HepG2 (cell line): ENCODE data around the gene SNAPC4. TPM values are rescaled to one million over a fixed set of nuclear protein-coding genes. Genes with fewer than 3 reads are reported as not detected.

Experiments used
- ATAC-seq: fragments of 200-7000 bp; cut with Tn5 transposase; 3 replicates; pipeline ENCODE4 v1.9.1; 2020; ENCODE audit warnings: mild to moderate bottlenecking, moderate library complexity
- BruUV-seq: library from RNA; stranded (reverse); fragments of 400-500 nt; replicated peaks from 2 replicates; lab custom pipeline; 2021; lab: Mats Ljungman, UMichigan
- CTCF ChIA-PET: fragments of 300-600 bp; formaldehyde crosslinking; extraction: SDS; loops from one replicate; lab custom pipeline; 2021; ENCODE audit warnings: low total read pairs, inconsistent platforms, low intra/inter-chr PET ratio; lab: Yijun Ruan, JAX
- POLR2A ChIA-PET: fragments of 350-600 bp; sonication (Branson Sonifier 250); formaldehyde crosslinking; loops from one replicate; lab custom pipeline; 2020; ENCODE audit warnings: antibody characterized with exemption, inconsistent platforms; lab: Yijun Ruan, JAX
- DNase-seq: peaks from one replicate; pipeline ENCODE4 v3.0.0-alpha.2; 2015; ENCODE audit warnings: low spot score
- FAIRE-seq: peaks from 3 replicates; lab custom pipeline; 2011; peaks lifted over from hg19 to GRCh38; lab: Jason Lieb, UNC
- H2AFZ ChIP-seq: one replicate; pipeline ENCODE4 v1.6.1; 2011; ENCODE audit warnings: low read length, inconsistent platforms
- H3K27ac ChIP-seq: fragments of 300-600 bp; 3 replicates; pipeline ENCODE4 v1.8.0; 2011; ENCODE audit warnings: mixed run types, mild to moderate bottlenecking, mixed read lengths, low read length, inconsistent platforms; ENCODE audit not compliant: insufficient read depth; ENCODE audit errors: extremely low read length
- H3K27me3 ChIP-seq, 2 experiments: fragments of 200-600 bp in 1 of 2; 2 replicates in 1 of 2; 3 replicates in 1 of 2; pipeline versions ENCODE4 v1.6.0 to v1.8.0; 2011; ENCODE audit warnings: low read length in 2 of 2, mild to moderate bottlenecking in 2 of 2, moderate library complexity in 2 of 2, inconsistent platforms in 1 of 2; ENCODE audit not compliant: insufficient read depth in 2 of 2, control insufficient read depth in 1 of 2
- H3K36me3 ChIP-seq, 2 experiments: fragments of 200-600 bp in 1 of 2; replicated peaks in 1 of 2; 2 replicates in 1 of 2; 3 replicates in 1 of 2; pipeline versions ENCODE4 v1.5.1 to v1.8.0; 2011; ENCODE audit warnings: low read length in 2 of 2, inconsistent platforms in 1 of 2; ENCODE audit not compliant: insufficient read depth in 2 of 2, control insufficient read depth in 1 of 2
- H3K4me1 ChIP-seq: 2 replicates; pipeline ENCODE4 v1.5.1; 2012; ENCODE audit warnings: low read length, inconsistent platforms; ENCODE audit not compliant: insufficient read depth
- H3K4me2 ChIP-seq: 2 replicates; pipeline ENCODE4 v1.6.0; 2011; ENCODE audit warnings: low read depth, low read length, inconsistent platforms
- H3K4me3 ChIP-seq, 3 experiments: fragments of 200-600 bp in 1 of 3; sonication (generic), shearing (Covaris generic) in 1 of 3; replicated peaks in 1 of 3; 2 replicates each; pipeline ENCODE4 v1.5.1; 2011 to 2016; ENCODE audit warnings: low read length in 3 of 3, inconsistent platforms in 2 of 3, low read depth in 2 of 3, mild to moderate bottlenecking in 2 of 3, control low read depth in 1 of 3, mixed read lengths in 1 of 3; ENCODE audit not compliant: insufficient read depth in 1 of 3
- H3K79me2 ChIP-seq: one replicate; pipeline ENCODE4 v1.6.1; 2011; ENCODE audit warnings: low read length, inconsistent platforms; ENCODE audit not compliant: insufficient read depth
- H3K9ac ChIP-seq: 2 replicates; pipeline ENCODE4 v1.6.0; 2011; ENCODE audit warnings: mild to moderate bottlenecking, low read depth, low read length, inconsistent platforms; ENCODE audit not compliant: insufficient read depth
- H3K9me3 ChIP-seq: 2 replicates; pipeline ENCODE4 v1.5.1; 2012; ENCODE audit warnings: mild to moderate bottlenecking, low read length
- H4K20me1 ChIP-seq: 2 replicates; pipeline ENCODE4 v1.6.0; 2011; ENCODE audit warnings: inconsistent platforms, mild to moderate bottlenecking, low read length, moderate library complexity; ENCODE audit not compliant: insufficient read depth
- ADNP ChIP-seq: sonication (generic); formaldehyde crosslinking; IDR thresholded peaks from 2 replicates; pipeline ENCODE4 v1.4.0; 2020; ENCODE audit warnings: missing genetic modification reagents
- CCDC6 ChIP-seq: sonication (generic); formaldehyde crosslinking; IDR thresholded peaks from 2 replicates; pipeline ENCODE4 v1.8.1; 2022; ENCODE audit warnings: mild to moderate bottlenecking, missing genetic modification reagents, moderate library complexity
- GPBP1L1 ChIP-seq: sonication (generic); formaldehyde crosslinking; IDR thresholded peaks from 2 replicates; pipeline ENCODE4 v1.5.0; 2020; ENCODE audit warnings: mild to moderate bottlenecking, missing genetic modification reagents
- KLF6 ChIP-seq: IDR thresholded peaks from 2 replicates; pipeline ENCODE4 v1.8.0; 2016; ENCODE audit warnings: missing biosample characterization, missing genetic modification reagents
- LBX2 ChIP-seq: sonication (generic); formaldehyde crosslinking; IDR thresholded peaks from 2 replicates; pipeline ENCODE4 v1.5.0; 2020; ENCODE audit warnings: missing genetic modification reagents, mild to moderate bottlenecking, borderline replicate concordance
- MYNN ChIP-seq: sonication (generic); formaldehyde crosslinking; IDR thresholded peaks from 2 replicates; pipeline ENCODE4 v1.4.0; 2020; ENCODE audit warnings: mild to moderate bottlenecking, low read depth, missing genetic modification reagents
- NAIF1 ChIP-seq: sonication (generic); formaldehyde crosslinking; IDR thresholded peaks from 2 replicates; pipeline ENCODE4 v1.5.0; 2020; ENCODE audit warnings: mild to moderate bottlenecking, missing genetic modification reagents, borderline replicate concordance
- NFRKB ChIP-seq: fragments of 450-650 bp; IDR thresholded peaks from 2 replicates; pipeline ENCODE4 v1.6.1; 2017
- NKX3-1 ChIP-seq: sonication (generic); formaldehyde crosslinking; IDR thresholded peaks from 2 replicates; pipeline ENCODE4 v1.5.0; 2020; ENCODE audit warnings: missing genetic modification reagents
- NPAS2 ChIP-seq: sonication (generic); formaldehyde crosslinking; IDR thresholded peaks from 2 replicates; pipeline ENCODE4 v1.8.0; 2022; ENCODE audit warnings: mild to moderate bottlenecking, missing genetic modification reagents, borderline replicate concordance
- NR3C1 ChIP-seq: sonication (generic); formaldehyde crosslinking; IDR thresholded peaks from 2 replicates; pipeline ENCODE4 v1.4.0; 2020; ENCODE audit warnings: missing genetic modification reagents
- PPARG ChIP-seq: conservative IDR thresholded peaks from 2 replicates; pipeline ENCODE4 v1.6.1; 2016; ENCODE audit warnings: missing biosample characterization, missing genetic modification reagents
- RBM39 ChIP-seq: fragments of 200-400 bp; formaldehyde crosslinking; IDR thresholded peaks from one replicate; pipeline ENCODE4 v1.6.1; 2018; ENCODE audit warnings: antibody characterized with exemption, mild to moderate bottlenecking, low read depth, low read length; ENCODE audit not compliant: poor library complexity, severe bottlenecking
- REXO4 ChIP-seq: sonication (generic); formaldehyde crosslinking; IDR thresholded peaks from 2 replicates; pipeline ENCODE4 v1.8.0; 2022; ENCODE audit warnings: missing genetic modification reagents, mild to moderate bottlenecking, borderline replicate concordance
- ZBTB2 ChIP-seq: sonication (generic); formaldehyde crosslinking; IDR thresholded peaks from 2 replicates; pipeline ENCODE4 v1.8.0; 2022; ENCODE audit warnings: low read depth, missing genetic modification reagents
- ZEB1 ChIP-seq: IDR thresholded peaks from 2 replicates; pipeline ENCODE4 v1.6.1; 2012; ENCODE audit warnings: mild to moderate bottlenecking, low read depth, inconsistent platforms; ENCODE audit not compliant: insufficient replicate concordance
- ZNF44 ChIP-seq: sonication (generic); formaldehyde crosslinking; IDR thresholded peaks from 2 replicates; pipeline ENCODE4 v1.5.1; 2020; ENCODE audit warnings: mild to moderate bottlenecking, missing genetic modification reagents
- ZNF674 ChIP-seq: sonication (generic); formaldehyde crosslinking; IDR thresholded peaks from 2 replicates; pipeline ENCODE4 v1.5.0; 2020; ENCODE audit warnings: low read depth, mild to moderate bottlenecking, missing genetic modification reagents
- ZNF710 ChIP-seq: sonication (generic); formaldehyde crosslinking; IDR thresholded peaks from 2 replicates; pipeline ENCODE4 v1.5.0; 2020; ENCODE audit warnings: mild to moderate bottlenecking, missing genetic modification reagents, borderline replicate concordance
- ZNF788 ChIP-seq: sonication (generic); formaldehyde crosslinking; IDR thresholded peaks from 2 replicates; pipeline ENCODE4 v1.5.0; 2020; ENCODE audit warnings: mild to moderate bottlenecking, missing genetic modification reagents, borderline replicate concordance
- WGBS: methylation state at CpG from one replicate; pipeline ENCODE4 v1.1.6; 2017; ENCODE audit warnings: low lambda C conversion rate; 5-methylcytosine and 5-hydroxymethylcytosine counted together
- in situ Hi-C: cut with HindIII; loops from 2 replicates; pipeline ENCODE4 v1.10.0; 2017; ENCODE audit warnings: low pct_unique_long_range_greater_than_20kb; ENCODE audit not compliant: extremely low pct_ligation_motif_present
- intact Hi-C: fragments of 100-400 bp; cut with micrococcal nuclease; formaldehyde crosslinking; loops from one replicate; pipeline ENCODE4 v1.10.0; 2022; ENCODE audit not compliant: unreplicated experiment
- polyA plus RNA-seq, 8 experiments: library from polyadenylated mRNA; depleted of rRNA in 3 of 8; stranded (reverse) in 7 of 8; unstranded in 1 of 8; fragments of >200 nt; fragmentation: Illumina TruSeq in 4 of 8; extraction: Trizol in 4 of 8; gene quantifications; 2 replicates each; pipeline versions ENCODE4 v1.2.1 to v1.2.3, GENCODE V29; 2011 to 2016; ENCODE audit warnings: low read depth in 4 of 8, missing spikeins in 1 of 8, mixed read lengths in 1 of 8; ENCODE audit not compliant: insufficient read depth in 1 of 8
- total RNA-seq, 5 experiments: library from RNA; depleted of rRNA; stranded (reverse); fragments of >200 nt; fragmentation: Illumina TruSeq; extraction: Trizol; gene quantifications; 2 replicates each; pipeline ENCODE4 v1.2.3, GENCODE V29; 2016; ENCODE audit warnings: low read depth in 1 of 5

SNAPC4 gene
- total and polyA plus RNA-seq, 2 of the 13 experiments (the other 11 are each of a cell fraction or from before 2014, with no cell fraction given), result 2.0 to 6.0 TPM

- Histone ChIP-seq H3K36me3 (peaks cover 0 to 2% of the 10 kb centered on the region in 2 experiments; a peak in 1 of 5 replicates), H4K20me1 (no peaks in the 10 kb centered on the region), H3K9ac (peak overlapping the region; percentile 76; the same call in 1 of the 2 replicates), H3K9me3 (no peaks in the 10 kb centered on the region), H3K27ac (peak overlapping the region; percentile 33), H3K4me1 (peaks cover 15% of the 10 kb centered on the region), H2AFZ (no peak overlapping the region), H3K79me2 (no peaks in the 10 kb centered on the region), H3K4me3 (peak overlapping the region; percentile 68 to 85 (median 72); a peak in 5 of 6 replicates), H3K27me3 (no peaks in the 10 kb centered on the region; a peak in 1 of 5 replicates), H3K4me2 (peak overlapping the region; percentile 98)
- ATAC-seq, result no peak
- ChIA-PET CTCF (interaction anchor here (0.8 to 3.1 kb wide), 3 partner anchors 9 to 60 kb away, joined by 4 to 18 read pairs (median 6); partner anchors contain the start of gene DNLZ), POLR2A (interaction anchor here (1.1 to 4.0 kb wide), 4 partner anchors 9 to 37 kb away, joined by 3 to 38 read pairs (median 10); partner anchors contain the start of gene DNLZ)
- intact Hi-C loops, result loop anchor here (2.0 to 5.0 kb wide), 2 partner anchors 35 to 59 kb away; no protein-coding TSS in a partner anchor
- no peak for FAIRE-seq
- 80% methylated on average over 9 of the region's 21 CpGs for WGBS
- no TSS peak for BruUV-seq
- in situ Hi-C loops, result no loop called here
- no peak for DNase-seq
- no peak for TF ChIP-seq LBX2
- no peak for TF ChIP-seq ZEB1
- 0 out of 2 replicates have a peak, but pooled peaks have one; percentile 7 for TF ChIP-seq CCDC6
- TF ChIP-seq KLF6, result no peak
- TF ChIP-seq MYNN (CRISPR knock-in tag), result no peak
- TF ChIP-seq NKX3-1 (CRISPR knock-in tag), result no peak
- no peak for TF ChIP-seq ZBTB2 (CRISPR knock-in tag)
- no peak for TF ChIP-seq NAIF1
- TF ChIP-seq ADNP (CRISPR knock-in tag), result no peak
- TF ChIP-seq NFRKB, result no peak
- no peak for TF ChIP-seq ZNF710 (CRISPR knock-in tag)
- no peak for TF ChIP-seq ZNF674
- TF ChIP-seq GPBP1L1 (CRISPR knock-in tag), result no peak
- 0 out of 2 replicates have a peak, but pooled peaks have one; percentile 2 for TF ChIP-seq ZNF788 (CRISPR knock-in tag)
- no peak for TF ChIP-seq ZNF44 (CRISPR knock-in tag)
- no peak for TF ChIP-seq PPARG (CRISPR knock-in tag)
- no peak for TF ChIP-seq REXO4
- TF ChIP-seq NPAS2 (CRISPR knock-in tag), result no peak
- TF ChIP-seq NR3C1 (CRISPR knock-in tag), result no peak
- peak; percentile 3 for TF ChIP-seq RBM39
These were observed 28.0 kb downstream of the SNAPC4 start for GRCh38 chr9:136372006-136372405.
